Measurements from ENCODE around the gene RAP2B. TPM values are rescaled to one million over a fixed set of nuclear protein-coding genes. Genes with fewer than 3 reads are reported as not detected.

Gene RAP2B
- total and polyA plus RNA-seq, 2 of the 13 experiments (the other 11 are each of a cell fraction or from before 2014, with no cell fraction given), result 6.4 to 7.1 TPM

GRCh38 chr3:153160451-153161137 lies 1.4 kb upstream of the RAP2B start (continued):
- TF ChIP-seq, protein P1, sequence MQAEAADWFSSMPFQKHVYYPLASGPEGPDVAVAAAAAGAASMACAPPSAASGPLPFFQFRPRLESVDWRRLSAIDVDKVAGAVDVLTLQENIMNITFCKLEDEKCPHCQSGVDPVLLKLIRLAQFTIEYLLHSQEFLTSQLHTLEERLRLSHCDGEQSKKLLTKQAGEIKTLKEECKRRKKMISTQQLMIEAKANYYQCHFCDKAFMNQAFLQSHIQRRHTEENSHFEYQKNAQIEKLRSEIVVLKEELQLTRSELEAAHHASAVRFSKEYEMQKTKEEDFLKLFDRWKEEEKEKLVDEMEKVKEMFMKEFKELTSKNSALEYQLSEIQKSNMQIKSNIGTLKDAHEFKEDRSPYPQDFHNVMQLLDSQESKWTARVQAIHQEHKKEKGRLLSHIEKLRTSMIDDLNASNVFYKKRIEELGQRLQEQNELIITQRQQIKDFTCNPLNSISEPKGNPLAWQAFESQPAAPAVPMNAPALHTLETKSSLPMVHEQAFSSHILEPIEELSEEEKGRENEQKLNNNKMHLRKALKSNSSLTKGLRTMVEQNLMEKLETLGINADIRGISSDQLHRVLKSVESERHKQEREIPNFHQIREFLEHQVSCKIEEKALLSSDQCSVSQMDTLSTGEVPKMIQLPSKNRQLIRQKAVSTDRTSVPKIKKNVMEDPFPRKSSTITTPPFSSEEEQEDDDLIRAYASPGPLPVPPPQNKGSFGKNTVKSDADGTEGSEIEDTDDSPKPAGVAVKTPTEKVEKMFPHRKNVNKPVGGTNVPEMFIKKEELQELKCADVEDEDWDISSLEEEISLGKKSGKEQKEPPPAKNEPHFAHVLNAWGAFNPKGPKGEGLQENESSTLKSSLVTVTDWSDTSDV (CRISPR knock-in tag; IDR thresholded peaks at IDR 0.05), result no peak
- TF ChIP-seq ZNF768 (CRISPR knock-in tag; IDR thresholded peaks at IDR 0.05), result peak; percentile 49; the same call in 1 of the 2 replicates
- no peak for TF ChIP-seq ZNF260 (CRISPR knock-in tag; IDR thresholded peaks at IDR 0.05; ENCODE audit: borderline replicate concordance, low read depth)
- TF ChIP-seq HOMEZ (CRISPR knock-in tag; IDR thresholded peaks at IDR 0.05; ENCODE audit: low read depth), result no peak
- no peak for TF ChIP-seq ZNF800 (CRISPR knock-in tag; IDR thresholded peaks at IDR 0.05)
- TF ChIP-seq THAP7 (CRISPR knock-in tag; IDR thresholded peaks at IDR 0.05), result no peak
- TF ChIP-seq MYC (CRISPR knock-in tag; IDR thresholded peaks at IDR 0.05; ENCODE audit: borderline replicate concordance), result peak; percentile 19; the same call in 1 of the 2 replicates
- TF ChIP-seq PBX3 (CRISPR knock-in tag; IDR thresholded peaks at IDR 0.05; ENCODE audit: borderline replicate concordance), result no peak
- no peak for TF ChIP-seq ZBTB10 (CRISPR knock-in tag; IDR thresholded peaks at IDR 0.05; ENCODE audit: borderline replicate concordance)
- peak; percentile 71; the same call in 1 of the 2 replicates for TF ChIP-seq MEIS2 (CRISPR knock-in tag; IDR thresholded peaks at IDR 0.05)
- 0 out of 2 replicates have a peak, but pooled peaks have one; percentile 12 for TF ChIP-seq ZBTB20 (CRISPR knock-in tag; IDR thresholded peaks at IDR 0.05; ENCODE audit: borderline replicate concordance, low read depth)
- TF ChIP-seq E2F5 (CRISPR knock-in tag; conservative IDR thresholded peaks at IDR 0.05), result no peak
- 0 out of 2 replicates have a peak, but pooled peaks have one; percentile 24 for TF ChIP-seq BORCS8-MEF2B (CRISPR knock-in tag; IDR thresholded peaks at IDR 0.05)
- TF ChIP-seq TBL1XR1 (IDR thresholded peaks at IDR 0.05; ENCODE audit: borderline replicate concordance, low read length, partially characterized antibody), result peak; percentile 47
- no peak for TF ChIP-seq NKX3-1 (CRISPR knock-in tag; IDR thresholded peaks at IDR 0.05)
- TF ChIP-seq NCOA1 (CRISPR knock-in tag; IDR thresholded peaks at IDR 0.05), result no peak
